ENCODE measurements around the gene SLCO4A1.

Gene SLCO4A1

DNA sequence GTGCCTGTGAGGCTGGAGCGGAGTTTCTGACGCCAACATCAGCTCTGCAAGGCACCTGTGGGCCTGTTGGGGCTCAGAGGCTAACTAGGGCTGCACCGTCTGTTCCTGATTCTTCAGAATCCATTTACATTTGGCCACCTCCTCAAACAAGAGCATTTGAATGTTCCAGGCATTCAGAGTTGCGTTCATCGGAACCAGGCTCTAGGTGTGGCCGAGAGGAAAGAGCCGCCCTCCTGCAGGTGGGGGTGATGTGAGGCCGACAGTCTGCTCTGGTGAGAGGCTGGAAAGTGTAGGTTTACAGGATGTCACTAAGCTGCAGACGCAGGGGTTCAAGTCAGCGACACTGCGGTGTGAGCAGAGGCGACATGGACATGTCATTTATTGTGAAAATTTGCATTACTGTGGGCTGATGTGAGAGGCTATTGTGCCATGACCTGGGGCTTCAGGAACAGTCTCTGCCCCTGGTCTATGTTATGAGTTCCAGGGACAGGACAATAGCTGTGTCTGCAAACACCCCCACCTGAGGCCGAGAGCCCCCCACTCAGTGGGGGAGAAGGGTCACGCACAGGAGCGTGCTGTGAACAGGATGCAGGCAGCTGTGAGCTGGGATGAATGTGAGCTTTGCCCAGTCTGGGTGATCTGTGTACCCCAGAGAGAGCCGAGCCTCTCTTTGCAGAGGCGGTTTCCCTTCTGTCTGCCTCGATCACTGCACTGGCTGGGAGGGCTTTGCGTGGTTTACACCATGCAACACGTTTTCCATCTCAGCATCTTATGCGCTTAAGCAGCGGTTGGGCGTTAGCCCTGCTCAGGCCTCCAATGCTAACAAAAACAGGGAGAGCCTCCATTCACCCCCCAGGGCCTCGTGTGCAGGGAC is 21.1 kb downstream of the SLCO4A1 start:
- DNase-seq (ENCODE audit: low spot score in 2 of 2) (no peak), ATAC-seq (ENCODE audit: low read depth) (no peak)
- H3K27ac Mint-ChIP-seq, result no peak overlapping the region
- H3K36me3 Mint-ChIP-seq, result no peaks in the 10 kb centered on the region
- no peaks in the 10 kb centered on the region for H3K9me3 Mint-ChIP-seq
- no peaks in the 10 kb centered on the region for H3K27me3 Mint-ChIP-seq
- peaks cover 3% of the 10 kb centered on the region for H3K4me1 Mint-ChIP-seq
- H3K4me3 Mint-ChIP-seq, result no peak overlapping the region

DNA sequence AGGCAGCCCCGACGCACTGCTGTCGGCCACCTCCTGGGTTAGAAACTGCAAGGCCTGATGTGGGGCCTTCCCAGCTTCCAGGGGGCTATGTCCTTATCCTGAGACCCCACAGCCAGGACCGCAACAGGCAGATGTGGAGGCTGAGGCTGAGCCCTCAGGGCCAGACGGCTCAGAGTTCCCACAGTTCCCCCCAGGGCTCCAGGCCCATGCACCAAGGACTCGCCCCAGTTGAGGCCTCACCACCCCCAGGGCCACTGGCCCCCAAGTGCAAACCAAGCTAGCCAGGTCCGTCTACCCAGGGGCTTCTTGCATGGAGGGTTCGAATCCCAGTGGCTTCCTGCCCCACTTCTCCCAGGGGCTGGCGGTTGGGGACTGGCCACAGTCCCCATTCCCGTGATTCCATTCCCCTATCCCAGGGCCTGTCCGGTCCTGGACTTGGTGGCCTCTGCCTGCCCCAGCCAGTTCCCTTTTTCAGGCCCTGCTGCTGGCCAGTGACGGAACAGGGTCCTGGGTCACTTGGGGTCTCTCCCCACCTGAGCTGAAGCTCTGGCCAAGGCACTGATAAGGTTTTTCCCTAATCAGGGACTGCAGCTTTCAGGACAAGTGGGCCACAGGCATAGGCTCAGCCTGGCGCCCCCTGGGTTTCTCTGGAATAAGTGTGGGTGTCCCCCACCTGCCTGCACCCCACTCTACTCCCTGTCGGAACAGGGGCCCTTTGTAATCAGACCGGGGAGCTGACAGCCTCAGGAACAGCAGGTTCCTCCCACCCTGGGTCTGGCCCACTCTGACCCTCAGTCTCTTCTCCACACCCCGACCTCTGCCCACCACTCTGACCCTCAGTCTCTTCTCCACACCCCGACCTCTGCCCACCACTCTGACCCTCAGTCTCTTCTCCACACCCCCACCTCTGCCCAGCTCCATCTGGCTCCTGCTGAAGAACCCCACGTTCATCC is 22.0 kb downstream of the SLCO4A1 start:
- no peaks in the 10 kb centered on the region for H3K27me3 Mint-ChIP-seq
- no peak for DNase-seq (ENCODE audit: low spot score in 2 of 2)

DNA sequence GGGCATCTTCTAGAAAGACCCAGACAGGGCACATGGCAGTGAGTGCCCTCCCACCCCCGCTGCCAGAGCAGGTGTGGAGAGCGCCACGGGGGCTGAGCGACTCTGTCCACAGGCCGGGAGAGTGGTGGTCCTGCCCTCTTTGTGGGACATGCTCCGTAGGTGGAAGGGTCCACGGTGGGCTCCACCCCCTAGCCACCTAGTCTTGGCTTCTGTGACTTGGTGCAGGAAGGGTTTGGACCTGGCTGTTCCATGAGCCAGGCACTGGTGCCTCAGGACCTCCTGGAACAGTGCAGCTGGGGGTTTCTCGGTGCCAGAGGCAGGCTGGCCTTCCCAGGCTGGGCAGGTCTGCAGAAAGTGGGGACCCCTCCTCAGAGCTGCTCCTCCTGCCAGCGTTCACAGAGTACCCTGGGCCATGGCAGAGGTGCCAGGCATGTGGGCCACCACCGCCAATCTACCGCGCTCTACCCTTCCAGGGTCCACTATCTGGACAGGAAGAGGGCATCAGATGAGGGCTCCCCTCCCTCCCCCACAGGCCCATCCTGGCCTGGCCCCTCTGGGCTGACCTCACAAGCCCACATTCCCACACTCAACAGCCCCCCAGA is 23.0 kb downstream of the SLCO4A1 start:
- no peaks in the 10 kb centered on the region for H3K9me3 Mint-ChIP-seq
- no peaks in the 10 kb centered on the region for H3K36me3 Mint-ChIP-seq
- no peaks in the 10 kb centered on the region for H3K27me3 Mint-ChIP-seq
- DNase-seq (ENCODE audit: low spot score in 2 of 2) (no peak), ATAC-seq (ENCODE audit: low read depth) (no peak)
- H3K27ac Mint-ChIP-seq, result no peak overlapping the region
- H3K4me3 Mint-ChIP-seq, result no peak overlapping the region
- H3K4me1 Mint-ChIP-seq, result no peaks in the 10 kb centered on the region

More for the DNA sequence above, 22.0 kb downstream of the SLCO4A1 start:
- H3K27ac Mint-ChIP-seq, result no peak overlapping the region
- H3K9me3 Mint-ChIP-seq, result no peaks in the 10 kb centered on the region
- H3K4me3 Mint-ChIP-seq, result no peak overlapping the region
- no peaks in the 10 kb centered on the region for H3K4me1 Mint-ChIP-seq
- no peak for ATAC-seq (ENCODE audit: low read depth)
- no peaks in the 10 kb centered on the region for H3K36me3 Mint-ChIP-seq

DNA sequence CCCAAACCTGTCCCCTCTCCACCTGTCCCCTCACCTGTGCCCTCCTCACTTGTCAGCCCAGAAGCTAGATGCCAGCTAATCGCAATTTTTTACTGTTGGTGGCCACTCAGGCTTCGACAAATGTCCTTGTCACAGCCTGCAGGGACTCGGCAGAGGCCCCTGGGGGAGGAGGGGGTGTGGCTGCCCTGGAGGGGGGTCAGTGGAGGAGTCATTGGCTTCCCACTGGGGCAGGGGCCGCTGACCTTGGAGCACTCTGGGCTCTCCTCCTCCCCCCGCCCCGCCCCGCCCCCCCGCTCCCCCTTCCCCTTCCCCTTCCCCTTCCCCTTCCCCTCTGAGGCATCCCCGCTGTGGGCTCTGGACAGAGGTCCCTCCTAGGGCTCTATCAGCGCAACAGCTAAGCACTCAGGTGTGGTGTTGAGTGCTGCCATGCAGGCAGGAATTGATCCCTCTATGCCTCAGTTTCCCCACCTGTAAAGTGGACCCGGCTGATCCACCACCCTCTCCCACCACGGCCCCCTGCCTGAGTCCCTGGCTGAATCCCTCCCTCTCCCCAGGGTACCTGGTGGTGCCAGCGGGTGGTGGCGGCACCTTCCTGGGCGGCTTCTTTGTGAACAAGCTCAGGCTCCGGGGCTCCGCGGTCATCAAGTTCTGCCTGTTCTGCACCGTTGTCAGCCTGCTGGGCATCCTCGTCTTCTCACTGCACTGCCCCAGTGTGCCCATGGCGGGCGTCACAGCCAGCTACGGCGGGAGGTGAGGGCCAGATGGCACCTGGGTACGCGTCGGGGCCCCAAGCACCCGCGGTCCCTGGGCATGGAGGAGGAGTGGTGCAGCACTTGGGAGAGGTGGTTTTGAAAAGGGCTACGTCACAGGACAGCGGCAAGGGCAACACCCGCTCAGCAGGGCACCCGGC is 23.8 kb downstream of the SLCO4A1 start:
- Mint-ChIP-seq H3K36me3 (no peaks in the 10 kb centered on the region), H3K27me3 (no peaks in the 10 kb centered on the region), H3K4me1 (no peaks in the 10 kb centered on the region), H3K4me3 (no peak overlapping the region), H3K27ac (no peak overlapping the region), H3K9me3 (no peaks in the 10 kb centered on the region)
- ATAC-seq (ENCODE audit: low read depth), result no peak
- DNase-seq (ENCODE audit: low spot score in 2 of 2), result no peak

DNA sequence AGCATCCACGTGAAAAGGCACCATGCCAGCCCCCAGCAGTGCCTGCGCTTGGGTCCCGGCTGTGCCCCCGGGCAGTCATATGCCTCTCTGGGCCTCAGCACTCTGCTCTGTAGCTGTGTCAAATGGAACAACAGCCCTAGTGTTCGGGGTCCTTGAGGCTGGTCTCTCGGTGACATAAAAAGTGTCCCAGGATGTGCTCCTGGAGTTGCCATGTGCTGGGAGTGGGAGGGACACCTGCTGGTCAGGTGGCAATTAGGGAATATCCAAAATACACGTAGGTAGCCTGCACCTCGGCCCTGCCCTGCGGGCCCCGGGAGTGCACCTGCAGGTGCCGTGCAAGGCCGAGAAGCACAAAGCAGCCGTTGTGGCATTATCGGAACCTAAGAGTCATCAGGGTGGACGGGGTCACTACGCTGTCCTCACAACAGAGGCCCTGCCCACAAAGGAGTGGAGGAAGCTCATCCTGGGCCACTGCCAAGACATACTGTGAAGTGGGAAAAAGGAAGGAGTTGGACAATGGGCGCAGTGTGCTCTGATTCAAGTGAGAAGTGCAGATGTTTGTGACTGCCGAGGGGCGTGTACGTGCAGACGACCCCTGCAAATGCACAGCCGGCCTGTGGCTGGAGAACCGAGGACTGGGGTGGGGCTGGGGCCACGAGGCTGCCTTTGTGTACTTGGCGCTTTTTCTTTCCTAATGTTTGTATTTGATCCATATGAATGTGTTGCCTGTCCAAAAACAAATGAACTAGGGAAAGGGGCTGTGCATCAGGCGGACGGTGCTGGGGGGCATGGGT is 24.6 kb downstream of the SLCO4A1 start:
- ATAC-seq (ENCODE audit: low read depth), result no peak
- no peak overlapping the region for H3K4me3 Mint-ChIP-seq
- no peak overlapping the region for H3K27ac Mint-ChIP-seq
- H3K4me1 Mint-ChIP-seq, result no peaks in the 10 kb centered on the region
- no peaks in the 10 kb centered on the region for H3K27me3 Mint-ChIP-seq
- no peak for DNase-seq (ENCODE audit: low spot score in 2 of 2)
- peaks cover 2% of the 10 kb centered on the region for H3K36me3 Mint-ChIP-seq
- no peaks in the 10 kb centered on the region for H3K9me3 Mint-ChIP-seq

DNA sequence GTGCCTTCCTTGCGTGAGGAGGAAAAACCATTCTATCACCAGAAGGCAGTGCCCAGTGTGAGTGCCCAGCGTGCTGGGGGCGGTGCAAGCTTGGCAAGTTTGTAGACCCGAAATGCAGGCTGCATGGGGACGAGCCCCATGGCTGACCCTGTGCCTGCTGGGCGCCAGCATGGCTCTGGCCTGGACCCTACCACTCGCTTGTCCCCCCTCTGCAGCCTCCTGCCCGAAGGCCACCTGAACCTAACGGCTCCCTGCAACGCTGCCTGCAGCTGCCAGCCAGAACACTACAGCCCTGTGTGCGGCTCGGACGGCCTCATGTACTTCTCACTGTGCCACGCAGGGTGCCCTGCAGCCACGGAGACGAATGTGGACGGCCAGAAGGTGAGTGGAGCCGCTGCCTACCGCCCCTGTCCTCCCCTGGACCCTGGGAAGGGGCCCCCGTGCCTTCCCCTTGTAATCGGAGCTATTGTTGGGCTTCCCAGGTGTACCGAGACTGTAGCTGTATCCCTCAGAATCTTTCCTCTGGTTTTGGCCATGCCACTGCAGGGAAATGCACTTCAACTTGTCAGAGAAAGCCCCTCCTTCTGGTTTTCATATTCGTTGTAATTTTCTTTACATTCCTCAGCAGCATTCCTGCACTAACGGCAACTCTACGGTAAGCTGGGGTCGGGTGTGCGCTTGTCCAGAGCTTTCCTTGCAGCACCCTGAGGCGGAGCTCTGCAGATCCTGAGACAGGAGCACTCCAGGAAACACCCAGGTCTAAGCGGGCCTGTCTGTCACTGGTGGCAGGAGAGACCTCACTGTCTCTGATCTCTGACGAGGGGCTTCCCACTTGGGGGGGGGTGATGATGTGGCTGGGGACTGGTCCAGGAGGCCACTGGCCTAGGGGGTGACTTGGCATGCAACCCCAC is 25.5 kb downstream of the SLCO4A1 start:
- ATAC-seq (ENCODE audit: low read depth), result no peak
- Mint-ChIP-seq H3K27me3 (no peaks in the 10 kb centered on the region), H3K36me3 (peaks cover 2% of the 10 kb centered on the region), H3K4me3 (no peak overlapping the region), H3K4me1 (no peaks in the 10 kb centered on the region), H3K9me3 (no peaks in the 10 kb centered on the region), H3K27ac (no peak overlapping the region)
- no peak for DNase-seq (ENCODE audit: low spot score in 2 of 2)

DNA sequence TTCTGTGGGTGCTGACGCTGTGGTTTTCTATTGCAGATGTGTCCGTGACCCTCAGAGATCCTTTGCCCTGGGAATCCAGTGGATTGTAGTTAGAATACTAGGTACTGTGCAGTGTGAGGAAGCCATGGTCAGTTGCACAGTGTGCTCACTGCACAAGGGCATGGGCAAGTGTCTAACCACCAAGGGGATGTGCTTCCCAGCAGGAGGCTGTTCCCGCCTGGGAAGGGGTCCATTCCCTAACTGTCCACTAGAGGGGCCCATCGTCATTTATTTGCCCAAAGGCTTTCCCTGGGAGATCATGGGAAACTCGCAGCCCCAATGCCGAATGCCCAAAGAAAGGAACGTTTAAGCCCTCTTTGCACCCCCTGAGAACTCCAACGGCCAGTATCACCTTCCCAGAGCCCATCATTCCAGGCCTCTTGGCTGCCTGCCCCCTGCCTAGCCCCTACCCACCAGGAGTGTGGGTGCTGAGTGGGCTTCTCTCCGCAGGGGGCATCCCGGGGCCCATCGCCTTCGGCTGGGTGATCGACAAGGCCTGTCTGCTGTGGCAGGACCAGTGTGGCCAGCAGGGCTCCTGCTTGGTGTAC is 26.2 kb downstream of the SLCO4A1 start:
- peaks cover 2% of the 10 kb centered on the region for H3K36me3 Mint-ChIP-seq
- no peaks in the 10 kb centered on the region for H3K27me3 Mint-ChIP-seq
- no peaks in the 10 kb centered on the region for H3K4me1 Mint-ChIP-seq
- peak in 1 of 2 donors; percentile 33 for DNase-seq (ENCODE audit: low spot score in 2 of 2)
- ATAC-seq (ENCODE audit: low read depth), result peak; percentile 19
- H3K27ac Mint-ChIP-seq, result no peak overlapping the region
- no peaks in the 10 kb centered on the region for H3K9me3 Mint-ChIP-seq
- H3K4me3 Mint-ChIP-seq, result no peak overlapping the region

DNA sequence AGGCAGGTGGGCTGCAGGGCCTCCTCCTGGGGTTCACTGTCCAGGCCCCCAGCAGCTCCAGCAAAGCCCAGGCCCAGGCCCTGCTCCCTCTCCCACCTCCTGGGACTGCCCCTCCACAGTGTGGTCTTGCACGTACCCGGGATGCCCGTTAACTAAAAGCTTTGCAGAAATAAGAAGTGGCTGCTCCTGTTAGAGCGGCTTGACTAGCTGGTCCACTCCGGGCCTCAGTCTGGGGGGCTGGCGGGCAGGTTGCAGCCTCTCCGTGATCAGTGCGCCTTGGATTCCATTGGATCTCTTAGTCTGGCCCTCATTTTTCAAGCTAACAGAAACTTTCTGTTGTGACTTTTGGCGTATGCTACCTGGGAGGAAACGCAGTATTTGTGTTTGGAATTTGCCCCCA is 26.9 kb downstream of the SLCO4A1 start:
- no peak for DNase-seq (ENCODE audit: low spot score in 2 of 2)
- Mint-ChIP-seq H3K36me3 (peaks cover 2% of the 10 kb centered on the region), H3K9me3 (no peaks in the 10 kb centered on the region), H3K27me3 (peaks cover 4% of the 10 kb centered on the region), H3K4me3 (no peak overlapping the region), H3K4me1 (no peaks in the 10 kb centered on the region), H3K27ac (no peak overlapping the region)
- no peak for ATAC-seq (ENCODE audit: low read depth)

DNA sequence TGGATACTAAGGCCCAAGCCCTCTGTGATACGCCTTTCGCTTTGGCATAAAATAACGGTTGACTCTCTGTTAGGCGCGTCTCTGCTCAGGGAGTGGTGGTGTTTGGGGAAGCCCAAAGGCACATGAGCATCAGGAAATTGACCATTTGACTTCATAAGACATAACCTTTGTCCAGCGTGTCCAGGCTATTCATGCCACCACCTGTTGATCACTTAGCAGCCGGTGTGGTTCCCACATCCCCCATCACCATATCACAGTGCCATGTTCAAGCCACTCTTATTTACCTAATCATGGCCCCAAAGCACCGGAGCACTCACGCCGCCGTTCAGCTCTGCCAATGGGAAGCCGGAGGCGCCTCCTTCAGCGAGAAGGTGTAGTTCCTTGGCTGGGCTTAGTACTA is 27.9 kb downstream of the SLCO4A1 start:
- H3K4me3 Mint-ChIP-seq, result no peak overlapping the region
- H3K36me3 Mint-ChIP-seq, result peaks cover 2% of the 10 kb centered on the region
- no peaks in the 10 kb centered on the region for H3K4me1 Mint-ChIP-seq
- DNase-seq (ENCODE audit: low spot score in 2 of 2) (no peak), ATAC-seq (ENCODE audit: low read depth) (no peak)
- H3K9me3 Mint-ChIP-seq, result no peaks in the 10 kb centered on the region
- peaks cover 4% of the 10 kb centered on the region for H3K27me3 Mint-ChIP-seq
- no peak overlapping the region for H3K27ac Mint-ChIP-seq

DNA sequence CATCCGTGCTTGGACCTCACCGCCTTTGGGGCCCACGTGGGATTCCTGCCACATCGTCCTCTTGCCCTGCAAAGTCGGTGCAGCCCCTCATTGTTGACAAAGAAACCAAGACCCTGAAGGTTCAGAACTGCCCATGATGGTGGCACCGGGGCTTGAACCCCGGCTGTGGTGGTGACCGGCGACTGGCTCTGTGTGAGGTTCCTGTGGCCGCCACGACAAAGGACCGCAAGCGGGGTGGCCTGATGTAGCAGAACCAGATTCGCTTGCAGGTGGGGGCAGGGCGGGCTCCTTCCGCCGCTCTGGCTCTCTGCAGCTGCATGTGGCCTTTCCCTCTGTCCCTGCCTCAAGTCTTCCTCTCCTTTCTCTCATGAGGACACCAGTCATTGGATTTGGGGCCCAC is 28.7 kb downstream of the SLCO4A1 start:
- H3K27me3 Mint-ChIP-seq, result peaks cover 4% of the 10 kb centered on the region
- no peak overlapping the region for H3K4me3 Mint-ChIP-seq
- no peaks in the 10 kb centered on the region for H3K4me1 Mint-ChIP-seq
- peaks cover 2% of the 10 kb centered on the region for H3K36me3 Mint-ChIP-seq
- no peak for ATAC-seq (ENCODE audit: low read depth)
- DNase-seq (ENCODE audit: low spot score in 2 of 2), result no peak
- H3K27ac Mint-ChIP-seq, result no peak overlapping the region
- no peaks in the 10 kb centered on the region for H3K9me3 Mint-ChIP-seq

DNA sequence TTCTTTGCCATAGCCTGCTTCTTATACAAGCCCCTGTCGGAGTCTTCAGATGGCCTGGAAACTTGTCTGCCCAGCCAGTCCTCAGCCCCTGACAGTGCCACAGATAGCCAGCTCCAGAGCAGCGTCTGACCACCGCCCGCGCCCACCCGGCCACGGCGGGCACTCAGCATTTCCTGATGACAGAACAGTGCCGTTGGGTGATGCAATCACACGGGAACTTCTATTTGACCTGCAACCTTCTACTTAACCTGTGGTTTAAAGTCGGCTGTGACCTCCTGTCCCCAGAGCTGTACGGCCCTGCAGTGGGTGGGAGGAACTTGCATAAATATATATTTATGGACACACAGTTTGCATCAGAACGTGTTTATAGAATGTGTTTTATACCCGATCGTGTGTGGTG is 29.5 kb downstream of the SLCO4A1 start:
- DNase-seq (ENCODE audit: low spot score in 2 of 2) (no peak), ATAC-seq (ENCODE audit: low read depth) (no peak)
- Mint-ChIP-seq H3K36me3 (peaks cover 2% of the 10 kb centered on the region), H3K4me1 (no peaks in the 10 kb centered on the region), H3K4me3 (no peak overlapping the region), H3K27me3 (peaks cover 4% of the 10 kb centered on the region), H3K27ac (no peak overlapping the region), H3K9me3 (no peaks in the 10 kb centered on the region)

DNA sequence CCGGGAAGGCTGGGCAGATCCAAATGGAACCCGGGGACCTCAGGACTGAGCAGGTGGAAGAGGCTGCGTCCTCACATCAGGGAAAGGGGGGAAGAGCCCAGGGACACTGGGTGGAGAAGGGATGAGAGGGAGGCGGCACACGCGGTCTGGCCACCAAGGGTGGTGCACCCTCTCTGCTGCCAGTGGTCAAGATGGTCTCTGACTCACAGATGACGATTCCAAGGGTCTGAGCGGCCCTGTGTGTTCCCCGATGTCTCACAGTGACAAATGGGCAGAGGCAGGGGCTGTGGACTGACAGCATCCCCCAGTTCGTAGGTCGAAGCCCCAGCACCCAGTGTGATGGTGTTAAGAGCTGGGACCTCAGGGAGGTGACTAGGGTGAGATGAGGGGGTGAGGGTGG is 32.1 kb downstream of the SLCO4A1 start:
- Mint-ChIP-seq H3K4me1 (no peaks in the 10 kb centered on the region), H3K4me3 (no peak overlapping the region), H3K27ac (no peak overlapping the region), H3K36me3 (peaks cover 2% of the 10 kb centered on the region), H3K9me3 (no peaks in the 10 kb centered on the region), H3K27me3 (peaks cover 4% of the 10 kb centered on the region)
- DNase-seq (ENCODE audit: low spot score in 2 of 2), result no peak
- ATAC-seq (ENCODE audit: low read depth), result no peak
